ENCODE data around the gene IQSEC1. TPM values are rescaled to one million over a fixed set of nuclear protein-coding genes. Genes with fewer than 3 reads are reported as not detected.
A peak's percentile ranks its signal among the peaks of the same experiment; 100 is the strongest.

IQSEC1 gene
- total and polyA plus RNA-seq, 10 of the 15 experiments (the other 5 are each of a cell fraction or from before 2014, with no cell fraction given), result 0.92 to 55.2 (median 8.5) TPM

DNA sequence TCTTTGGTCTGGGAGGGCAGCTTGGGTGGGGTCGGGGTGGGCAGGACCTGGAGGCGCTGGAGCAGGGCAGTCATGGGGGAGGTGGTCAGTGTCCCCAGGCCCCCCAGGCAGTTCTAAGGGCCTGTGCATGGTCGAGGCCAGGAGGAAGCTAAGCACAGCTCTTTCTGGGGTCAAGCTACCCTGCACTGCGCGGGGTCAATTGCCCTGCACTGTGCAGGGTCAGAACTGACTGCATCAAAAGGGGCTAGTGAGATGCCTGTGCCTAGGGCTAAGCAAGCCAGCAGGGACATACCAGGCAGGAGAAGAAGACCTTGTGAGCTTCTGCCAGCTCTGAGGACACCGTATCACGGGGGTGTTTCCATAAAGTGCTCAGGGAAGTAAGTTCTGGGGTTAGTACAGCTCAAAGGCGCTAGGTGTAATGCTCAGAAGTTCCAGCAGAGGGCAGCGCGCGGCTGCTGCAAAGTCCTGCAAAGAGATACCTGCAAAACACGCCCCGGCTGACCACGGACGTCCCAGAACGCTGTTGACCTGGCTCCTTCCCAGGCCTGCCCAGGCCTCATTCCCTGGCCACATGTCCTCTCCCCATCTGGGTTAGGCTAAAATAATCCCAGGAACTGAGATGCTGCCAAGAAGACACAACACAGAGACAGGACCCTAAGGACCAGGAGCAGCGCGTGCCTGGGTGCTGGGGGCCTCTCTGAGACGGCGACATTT, 18.8 kb upstream of the IQSEC1 start (continued):
- TF ChIP-seq SMC3 (IDR thresholded peaks at IDR 0.05; ENCODE audit: borderline replicate concordance, low read length), result peak; percentile 89
- TF ChIP-seq POLR2AphosphoS5 (IDR thresholded peaks at IDR 0.05; ENCODE audit: low read length), result no peak
- no peak for TF ChIP-seq SUZ12 (IDR thresholded peaks at IDR 0.05; ENCODE audit: unreplicated experiment)
- no peak for TF ChIP-seq ETV6 (conservative IDR thresholded peaks at IDR 0.05 in 1 of 2, IDR thresholded peaks at IDR 0.05 in 1 of 2; ENCODE audit: borderline replicate concordance in 1 of 2, low read depth in 1 of 2)
- TF ChIP-seq ZSCAN29 (IDR thresholded peaks at IDR 0.05), result no peak
- TF ChIP-seq IRF4 (IDR thresholded peaks at IDR 0.05; ENCODE audit: low read depth, low read length), result no peak
- TF ChIP-seq, protein P1, sequence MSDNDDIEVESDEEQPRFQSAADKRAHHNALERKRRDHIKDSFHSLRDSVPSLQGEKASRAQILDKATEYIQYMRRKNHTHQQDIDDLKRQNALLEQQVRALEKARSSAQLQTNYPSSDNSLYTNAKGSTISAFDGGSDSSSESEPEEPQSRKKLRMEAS (IDR thresholded peaks at IDR 0.05; ENCODE audit: low read depth, low read length), result no peak
- no peak for TF ChIP-seq EZH2 (IDR thresholded peaks at IDR 0.05; ENCODE audit: borderline replicate concordance, control insufficient read depth, low read depth, low read length)
- no peak for TF ChIP-seq ZNF687 (IDR thresholded peaks at IDR 0.05)
- TF ChIP-seq FOXM1 (IDR thresholded peaks at IDR 0.05; ENCODE audit: low read depth, low read length), result no peak
- TF ChIP-seq BHLHE40 (IDR thresholded peaks at IDR 0.05; ENCODE audit: borderline replicate concordance in 1 of 2, low read depth in 2 of 2, low read length in 1 of 2), result peak in 1 of 2 experiments; percentile 36; a peak in 1 of 4 replicates
- TF ChIP-seq CHD1 (IDR thresholded peaks at IDR 0.05; ENCODE audit: low read depth, low read length), result no peak
- TF ChIP-seq MEF2B (IDR thresholded peaks at IDR 0.05; ENCODE audit: partially characterized antibody, poor library complexity, severe bottlenecking), result no peak
- TF ChIP-seq HDAC6 (IDR thresholded peaks at IDR 0.05; ENCODE audit: unreplicated experiment), result no peak
- TF ChIP-seq SP1 (IDR thresholded peaks at IDR 0.05; ENCODE audit: low read depth, low read length), result peak; percentile 49
- no peak for TF ChIP-seq STAT1 (conservative IDR thresholded peaks at IDR 0.05)
- TF ChIP-seq TAF1 (IDR thresholded peaks at IDR 0.05; ENCODE audit: borderline replicate concordance, low read depth, low read length), result no peak
- no peak for TF ChIP-seq RFX5 (IDR thresholded peaks at IDR 0.05; ENCODE audit: low read depth, low read length)
- no peak for TF ChIP-seq HDGF (IDR thresholded peaks at IDR 0.05)
- no peak for TF ChIP-seq SRF (IDR thresholded peaks at IDR 0.05; ENCODE audit: low read depth in 2 of 2, low read length in 2 of 2)
- TF ChIP-seq E2F4 (IDR thresholded peaks at IDR 0.05; ENCODE audit: low read depth, low read length), result no peak
- TF ChIP-seq, protein P2, sequence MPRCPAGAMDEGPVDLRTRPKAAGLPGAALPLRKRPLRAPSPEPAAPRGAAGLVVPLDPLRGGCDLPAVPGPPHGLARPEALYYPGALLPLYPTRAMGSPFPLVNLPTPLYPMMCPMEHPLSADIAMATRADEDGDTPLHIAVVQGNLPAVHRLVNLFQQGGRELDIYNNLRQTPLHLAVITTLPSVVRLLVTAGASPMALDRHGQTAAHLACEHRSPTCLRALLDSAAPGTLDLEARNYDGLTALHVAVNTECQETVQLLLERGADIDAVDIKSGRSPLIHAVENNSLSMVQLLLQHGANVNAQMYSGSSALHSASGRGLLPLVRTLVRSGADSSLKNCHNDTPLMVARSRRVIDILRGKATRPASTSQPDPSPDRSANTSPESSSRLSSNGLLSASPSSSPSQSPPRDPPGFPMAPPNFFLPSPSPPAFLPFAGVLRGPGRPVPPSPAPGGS (IDR thresholded peaks at IDR 0.05; ENCODE audit: borderline replicate concordance, insufficient read depth, low read depth, low read length, poor library complexity, severe bottlenecking), result no peak
- TF ChIP-seq ZBED1 (IDR thresholded peaks at IDR 0.05; ENCODE audit: borderline replicate concordance), result no peak

All from GM12878 (cell line).